Activated CD8-positive, alpha-beta memory T cell treated with anti-CD3 and anti-CD28 coated beads for 4 hours (primary cell): ENCODE measurements around the gene COQ10A.
A peak's percentile ranks its signal among the peaks of the same experiment; 100 is the strongest.
"Not testable (repeated sequence)": the region's sequence is repeated elsewhere in the genome, so short reads cannot be mapped to it uniquely, and the experiment has no call there.

Experiments
- DNase-seq, 2 donors: peaks; one replicate each; pipeline ENCODE4 v3.0.0-alpha.2; 2020; ENCODE audit warnings: low read depth in 2 of 2

Gene COQ10A

GRCh38 chr12:56243731-56244181 lies 23.0 kb upstream of the COQ10A start:
- DNase-seq, result no peak

DNA sequence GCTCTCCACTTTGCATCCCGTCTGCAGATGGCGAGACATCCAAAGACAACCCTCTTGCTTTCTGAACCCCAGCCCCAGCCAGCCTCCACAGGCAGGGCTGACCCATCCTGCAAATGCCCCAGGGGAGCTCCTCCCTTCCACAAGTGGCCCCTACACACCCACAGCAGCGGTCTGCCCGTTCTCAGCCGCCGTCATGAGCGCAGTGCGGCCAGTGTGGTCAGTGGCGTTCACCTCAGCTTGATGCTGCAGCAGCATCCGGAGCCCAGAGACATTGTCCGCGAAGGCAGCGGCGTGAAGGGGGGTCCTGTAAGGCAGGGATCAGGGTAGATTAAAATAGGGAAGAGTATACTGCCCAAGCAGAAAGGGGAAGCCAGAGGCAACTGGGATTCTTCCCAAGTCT lies 22.2 kb upstream of the COQ10A start:
- DNase-seq, result no peak

DNA sequence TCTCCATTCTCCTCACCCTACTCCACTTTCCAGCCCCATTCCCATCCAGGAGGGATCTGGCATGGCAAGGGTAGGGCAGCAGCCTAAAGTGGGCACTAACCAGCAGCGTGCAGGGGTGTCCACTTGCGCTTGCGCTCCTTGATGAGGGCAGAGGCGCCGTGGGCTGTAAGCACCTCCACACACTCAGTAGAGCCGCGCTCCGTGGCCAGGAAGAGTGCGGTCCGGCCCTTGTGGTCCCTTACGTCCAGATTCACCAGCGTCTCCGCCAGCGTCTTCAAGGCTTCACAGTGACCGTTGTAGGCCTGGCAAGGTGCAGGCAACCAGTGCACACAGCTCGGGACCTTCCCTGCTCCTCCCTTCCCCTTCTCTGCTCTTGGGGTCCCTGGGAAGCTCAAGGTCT lies 18.8 kb upstream of the COQ10A start:
- DNase-seq, result no peak

DNA sequence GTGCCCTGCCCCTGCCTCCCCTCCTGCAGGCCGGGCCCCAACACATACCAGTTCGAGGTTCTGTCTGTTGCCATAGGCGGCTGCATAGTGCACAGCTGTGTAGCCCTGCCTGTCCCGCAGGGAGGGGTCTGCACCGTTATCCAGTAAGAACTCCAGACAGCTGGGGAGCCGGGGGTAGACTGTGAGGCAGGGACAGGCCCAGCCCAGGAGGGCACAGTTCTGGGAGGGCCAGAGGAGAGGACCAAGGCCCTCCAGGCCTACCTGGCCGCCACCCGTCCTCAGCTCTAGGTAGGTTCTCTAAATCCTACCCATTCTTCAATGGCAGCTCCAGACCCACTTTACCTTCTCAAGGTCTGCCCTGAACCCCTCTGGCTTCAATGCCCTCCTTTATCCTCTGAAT lies 18.0 kb upstream of the COQ10A start:
- DNase-seq, result no peak

DNA sequence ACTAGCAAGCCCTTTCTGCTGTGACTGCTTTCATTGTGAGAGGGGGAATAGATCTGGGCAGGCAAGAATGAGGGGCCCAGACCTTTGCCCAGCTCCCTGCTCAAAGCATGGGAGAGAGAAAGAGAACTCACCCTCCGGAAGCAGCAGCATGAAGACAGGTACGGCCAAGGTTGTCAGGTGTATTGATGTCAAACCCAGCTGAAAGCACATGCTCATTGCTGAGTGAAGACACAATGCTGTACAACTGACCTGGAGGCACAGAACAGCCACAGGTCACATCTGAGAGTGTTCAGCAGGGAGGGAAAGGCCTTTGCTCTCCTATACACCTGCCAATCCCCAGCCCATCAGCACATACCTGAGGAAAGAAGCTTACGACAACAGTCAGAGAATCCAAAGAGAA lies 14.1 kb upstream of the COQ10A start:
- no peak for DNase-seq

GRCh38 chr12:56253091-56253490 lies 13.7 kb upstream of the COQ10A start:
- no peak for DNase-seq

GRCh38 chr12:56255671-56256070 lies 11.1 kb upstream of the COQ10A start:
- DNase-seq, result no peak

- no peak for DNase-seq
Measured at GRCh38 chr12:56256326-56256960, 10.3 kb upstream of the COQ10A start.

- DNase-seq, result no peak
Measured at GRCh38 chr12:56257071-56257470, 9.7 kb upstream of the COQ10A start.

- no peak for DNase-seq
Measured at GRCh38 chr12:56257491-56258067, 9.2 kb upstream of the COQ10A start.

- peak; percentile 35 to 50 for DNase-seq
Measured at GRCh38 chr12:56258068-56258819, 8.5 kb upstream of the COQ10A start, which contains the start of gene ANKRD52. Gene ANKRD52, minus strand, starts transcription at chr12:56258384. Its CDS starts 115 bp downstream, at chr12:56258269.

GRCh38 chr12:56258820-56259183 lies 7.9 kb upstream of the COQ10A start:
- no peak for DNase-seq

DNA sequence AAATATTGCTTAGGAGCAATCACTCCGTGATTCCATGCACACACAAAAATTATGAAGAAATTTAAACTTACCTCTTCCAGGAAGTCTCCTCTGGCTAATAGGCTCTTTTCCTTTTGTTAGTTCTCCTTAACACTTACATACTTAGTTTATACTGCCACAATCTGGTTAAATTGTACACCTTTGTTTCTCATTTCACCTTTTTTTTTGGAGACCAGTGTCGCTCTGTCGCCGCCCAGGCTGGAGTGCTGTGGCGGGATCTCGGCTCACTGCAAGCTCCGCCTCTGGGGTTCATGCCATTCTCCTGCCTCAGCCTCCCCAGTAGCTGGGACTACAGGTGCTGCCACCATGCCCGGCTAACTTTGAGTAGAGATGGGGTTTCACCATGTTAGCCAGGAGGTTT lies 6.4 kb upstream of the COQ10A start:
- DNase-seq, result no peak

DNA sequence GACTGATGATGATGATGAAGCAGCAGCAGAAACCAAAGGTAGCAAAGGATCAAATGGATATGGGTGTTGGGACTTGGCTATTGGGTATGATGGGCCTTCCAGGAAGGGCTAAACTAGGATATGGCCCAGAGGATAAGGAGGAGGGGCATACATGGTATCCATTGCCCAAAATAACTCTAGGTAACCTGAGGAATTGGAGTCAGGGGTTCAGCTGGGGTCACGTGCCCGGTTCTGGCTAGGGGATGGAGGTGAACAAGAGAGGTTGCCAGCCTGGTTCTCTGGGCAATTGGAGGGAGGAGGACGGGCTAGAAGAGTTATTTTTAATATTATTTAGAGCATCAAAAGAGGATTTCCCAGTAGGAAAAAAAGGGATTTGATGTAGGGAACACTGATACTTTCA lies 5.8 kb upstream of the COQ10A start:
- DNase-seq, result no peak

DNA sequence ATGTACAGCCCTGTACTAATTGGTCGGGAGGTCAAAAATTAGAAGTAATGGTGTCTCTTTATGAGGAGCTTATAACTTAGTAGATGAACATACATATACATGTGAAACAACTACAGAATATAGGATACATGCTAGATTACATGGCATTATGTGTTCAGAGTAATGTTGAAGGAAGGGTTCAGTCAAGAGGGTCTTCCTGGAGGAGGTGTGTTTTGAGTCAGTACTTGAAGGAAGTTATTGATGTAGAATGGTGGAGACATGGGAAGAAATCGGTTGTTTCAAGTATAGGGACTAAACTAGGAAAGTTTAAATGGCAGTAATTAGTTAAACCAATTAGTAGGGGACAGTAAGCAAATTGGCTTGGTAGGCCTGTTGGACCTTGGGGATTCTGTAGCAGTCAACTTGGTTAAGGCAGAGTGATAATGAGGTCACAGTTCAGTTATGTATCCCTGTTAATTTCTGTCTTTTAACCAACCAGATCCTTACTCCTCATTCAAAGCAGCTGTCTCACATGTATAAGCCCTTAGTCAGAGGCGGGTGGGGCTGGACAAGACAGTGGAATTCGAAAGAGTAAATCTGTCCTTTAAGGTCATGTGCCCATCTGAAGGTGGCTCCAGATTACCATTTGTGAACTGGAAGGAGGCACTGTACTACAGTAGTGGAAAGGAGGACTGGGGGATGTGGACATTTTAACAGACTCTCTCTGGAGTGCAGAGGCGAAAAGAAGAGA lies 5.1 kb upstream of the COQ10A start:
- no peak for DNase-seq

DNA sequence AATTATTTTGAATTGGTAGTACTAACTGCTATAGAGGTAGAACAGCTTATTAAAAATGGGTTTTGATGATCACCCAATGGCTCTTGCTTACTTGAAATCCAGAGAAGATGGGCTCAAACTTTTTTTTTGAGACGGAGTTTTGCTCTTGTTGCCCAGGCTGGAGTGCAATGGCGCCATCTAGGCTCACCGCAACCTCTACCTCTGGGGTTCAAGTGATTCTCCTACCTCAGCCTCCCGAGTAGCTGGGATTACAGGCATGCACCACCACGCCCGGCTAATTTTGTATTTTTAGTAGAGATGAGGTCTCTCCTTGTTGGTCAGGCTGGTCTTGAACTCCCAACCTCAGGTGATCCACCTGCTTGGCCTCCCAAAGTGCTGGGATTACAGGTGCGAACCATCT lies 3.8 kb upstream of the COQ10A start:
- DNase-seq, result not testable (repeated sequence)

DNA sequence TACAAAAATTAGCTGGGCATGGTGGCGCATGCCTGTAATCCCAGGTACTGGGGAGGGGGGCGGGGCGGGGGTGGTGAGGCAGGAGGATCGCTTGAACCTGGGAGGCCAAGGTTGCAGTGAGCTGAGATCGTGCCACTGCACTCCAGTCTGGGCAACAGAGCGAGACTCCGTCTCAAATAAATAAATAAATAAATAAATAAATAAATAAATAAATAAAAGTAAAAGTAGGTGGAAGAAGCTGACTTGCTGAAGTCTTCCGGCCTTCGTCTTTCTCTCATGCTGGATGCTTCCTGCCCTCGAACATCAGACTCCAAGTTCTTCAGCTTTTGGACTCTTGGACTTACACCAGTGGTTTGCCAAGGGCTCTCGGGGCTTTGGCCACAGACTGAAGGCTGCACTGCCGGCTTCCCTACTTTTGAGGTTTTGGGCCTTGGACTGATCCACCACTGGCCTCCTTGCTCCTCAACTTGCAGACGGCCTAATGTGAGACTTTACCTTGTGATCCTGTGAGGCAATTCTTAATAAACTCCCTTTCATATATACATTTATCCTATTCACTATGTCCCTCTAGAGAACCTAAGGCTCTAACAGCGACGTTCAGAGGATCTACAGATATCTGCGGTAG lies 562 bp upstream of the COQ10A start:
- DNase-seq, result not testable (repeated sequence)

GRCh38 chr12:56267443-56268071 lies 815 bp downstream of the COQ10A start:
- DNase-seq, result no peak

- DNase-seq, result no peak
Measured at GRCh38 chr12:56271031-56271430, 4.3 kb downstream of the COQ10A start.

DNA sequence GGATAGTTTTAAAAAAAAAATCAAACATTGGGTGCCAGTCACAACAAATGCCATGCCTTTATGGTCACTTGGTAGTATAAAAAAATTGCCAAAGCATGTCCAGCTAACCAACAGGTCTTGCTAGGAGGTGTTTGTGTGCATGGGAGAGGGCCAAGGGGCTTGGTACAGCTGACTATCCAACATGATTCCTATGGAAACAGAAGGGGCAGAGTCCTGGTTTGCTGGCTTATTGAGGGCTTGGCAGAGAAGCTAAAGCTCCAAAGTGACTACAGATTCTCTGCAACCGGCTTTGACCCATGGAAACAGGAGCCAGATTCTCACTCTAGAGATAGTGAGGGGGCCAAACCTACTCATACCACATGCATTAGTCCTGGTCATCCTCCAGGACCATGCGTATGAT lies 5.7 kb downstream of the COQ10A start:
- DNase-seq, result not testable (repeated sequence)

DNA sequence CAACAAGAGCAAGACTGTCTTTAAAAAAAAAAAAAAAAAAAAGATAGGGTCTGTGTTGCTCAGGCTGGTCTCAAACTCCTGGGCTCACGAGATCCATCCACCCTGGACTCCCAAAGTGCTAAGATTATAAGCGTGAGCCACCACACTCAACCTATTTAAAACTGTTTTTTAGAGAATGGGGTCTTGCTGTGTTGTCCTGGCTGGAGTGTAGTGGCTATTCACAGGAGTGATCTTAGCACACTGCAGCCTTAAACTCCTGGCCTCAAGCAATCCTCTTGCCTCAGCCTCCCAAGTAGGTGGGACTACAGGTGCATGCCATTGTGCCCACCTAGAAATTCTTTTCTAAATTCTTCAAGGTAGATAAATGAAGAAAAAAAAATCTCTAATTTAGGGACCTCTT lies 7.6 kb downstream of the COQ10A start:
- no peak for DNase-seq
